ENCODE measurements around the gene ATXN2. TPM values are rescaled to one million over a fixed set of nuclear protein-coding genes. Genes with fewer than 3 reads are reported as not detected.

The ATXN2 gene
- total and polyA plus RNA-seq, 2 of the 4 experiments (the other 2 are of a cell fraction), result 12.4 to 66.5 TPM

- H2AFZ ChIP-seq (replicated peaks; ENCODE audit: low read length, poor library complexity), result no peak overlapping the region
- BruUV-seq (replicated peaks), result no TSS peak
- intact Hi-C loops (cut with micrococcal nuclease), result no loop called here
- DNase-seq (peak; percentile 49), ATAC-seq (ENCODE audit: low read depth) (peak; percentile 73)
- no peak overlapping the region for H3K23ac ChIP-seq (ENCODE audit: low read depth, low read length)
- H3K36me3 ChIP-seq (ENCODE audit: control insufficient read depth, insufficient read depth, low read length), result peaks cover 55% of the 10 kb centered on the region
- CTCF ChIA-PET, result interaction anchor here (1.5 kb wide), 1 partner anchor 92 kb away, joined by 9 read pairs; no protein-coding TSS in a partner anchor
- no peak overlapping the region for H4K5ac ChIP-seq (ENCODE audit: low read depth, low read length)
- H3K9ac ChIP-seq (ENCODE audit: low read depth, low read length), result no peak overlapping the region
- no CpG with 5 or more reads among the region's 4 CpGs for WGBS, 2 experiments (ENCODE audit: extremely low coverage in 2 of 2, insufficient read length in 1 of 2)
- no peak overlapping the region for H3K18ac ChIP-seq (ENCODE audit: low read depth, low read length)
- H2BK15ac ChIP-seq (ENCODE audit: low read depth, low read length), result no peak overlapping the region
- peak overlapping the region; percentile 67 for H2BK5ac ChIP-seq (ENCODE audit: low read depth, low read length, poor library complexity, severe bottlenecking)
- no peak overlapping the region for H2AK9ac ChIP-seq (replicated peaks; ENCODE audit: low read depth, low read length, poor library complexity)
- H3K27ac ChIP-seq (ENCODE audit: insufficient read depth, low read length), result peak overlapping the region; percentile 66; the same call in 1 of the 2 replicates
- H4K91ac ChIP-seq (ENCODE audit: insufficient read depth, low read depth, low read length), result no peak overlapping the region
- in situ Hi-C loops (cut with MboI; ENCODE audit: low sequenced_read_pairs), result no loop called here
- TF ChIP-seq MXI1 (IDR thresholded peaks at IDR 0.05; ENCODE audit: borderline replicate concordance, low read depth, low read length) (no peak), FOS (IDR thresholded peaks at IDR 0.05; ENCODE audit: low read depth, low read length) (no peak), RCOR1 (IDR thresholded peaks at IDR 0.05; ENCODE audit: insufficient replicate concordance, low read length) (no peak), MAZ (IDR thresholded peaks at IDR 0.05; ENCODE audit: borderline replicate concordance, low read depth, low read length) (no peak), CEBPB (IDR thresholded peaks at IDR 0.05; ENCODE audit: low read depth, low read length) (no peak), CTCF (conservative IDR thresholded peaks at IDR 0.05; ENCODE audit: low read depth, low read length) (no peak), BHLHE40 (IDR thresholded peaks at IDR 0.05; ENCODE audit: low read depth, low read length) (no peak), POLR2A (IDR thresholded peaks at IDR 0.05; ENCODE audit: low read depth, low read length) (no peak), NFE2L2 (IDR thresholded peaks at IDR 0.05; ENCODE audit: low read depth, low read length) (no peak), RFX5 (IDR thresholded peaks at IDR 0.05; ENCODE audit: low read depth, low read length) (no peak), ELK1 (IDR thresholded peaks at IDR 0.05; ENCODE audit: borderline replicate concordance, low read depth, low read length) (no peak), CHD1 (IDR thresholded peaks at IDR 0.05; ENCODE audit: low read depth, low read length) (no peak), SMC3 (IDR thresholded peaks at IDR 0.05; ENCODE audit: low read depth, low read length) (no peak), MAFK (IDR thresholded peaks at IDR 0.05; ENCODE audit: low read depth, low read length) (no peak), RAD21 (IDR thresholded peaks at IDR 0.05; ENCODE audit: low read length) (no peak)
- TF ChIP-seq, protein P1, sequence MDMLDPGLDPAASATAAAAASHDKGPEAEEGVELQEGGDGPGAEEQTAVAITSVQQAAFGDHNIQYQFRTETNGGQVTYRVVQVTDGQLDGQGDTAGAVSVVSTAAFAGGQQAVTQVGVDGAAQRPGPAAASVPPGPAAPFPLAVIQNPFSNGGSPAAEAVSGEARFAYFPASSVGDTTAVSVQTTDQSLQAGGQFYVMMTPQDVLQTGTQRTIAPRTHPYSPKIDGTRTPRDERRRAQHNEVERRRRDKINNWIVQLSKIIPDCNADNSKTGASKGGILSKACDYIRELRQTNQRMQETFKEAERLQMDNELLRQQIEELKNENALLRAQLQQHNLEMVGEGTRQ (IDR thresholded peaks at IDR 0.05; ENCODE audit: low read depth, low read length), result no peak
- peaks cover 7% of the 10 kb centered on the region for H3K4me1 ChIP-seq (ENCODE audit: control insufficient read depth, insufficient read depth, low read length)
- H3K56ac ChIP-seq (ENCODE audit: extremely low read depth, insufficient read depth, low read length), result no peak overlapping the region
- peak overlapping the region in 1 of 2 experiments; percentile 60; a peak in 1 of 4 replicates for H4K8ac ChIP-seq (ENCODE audit: low read depth in 2 of 2, low read length in 2 of 2)
- H3K14ac ChIP-seq (replicated peaks; ENCODE audit: low read depth, low read length), result no peak overlapping the region
- POLR2A ChIA-PET (ENCODE audit: unreplicated experiment), result interaction anchor here (0.6 kb wide), 1 partner anchor 9 kb away, joined by 3 read pairs; no protein-coding TSS in a partner anchor
- no peak overlapping the region for H3K4me2 ChIP-seq (ENCODE audit: low read depth, low read length)
- H2AK5ac ChIP-seq (ENCODE audit: low read depth, low read length), result no peak overlapping the region
- no peak overlapping the region for H3K4me3 ChIP-seq (ENCODE audit: insufficient read depth, low read depth, low read length)
- dilution Hi-C loops (cut with HindIII; ENCODE audit: low sequenced_read_pairs, unreplicated experiment), result no loop called here
- no peaks in the 10 kb centered on the region for H3K27me3 ChIP-seq (ENCODE audit: control insufficient read depth, insufficient read depth, low read length)
- peaks cover 12% of the 10 kb centered on the region for H4K20me1 ChIP-seq (ENCODE audit: insufficient read depth, low read length)
- H3K9me3 ChIP-seq (ENCODE audit: control insufficient read depth, insufficient read depth, low read length), result no peaks in the 10 kb centered on the region
- peaks cover 4% of the 10 kb centered on the region for H3K9me1 ChIP-seq (ENCODE audit: insufficient read depth, low read length)
- H3K4ac ChIP-seq (ENCODE audit: low read depth, low read length), result no peak overlapping the region
- H3K79me1 ChIP-seq (ENCODE audit: low read depth in 1 of 2, low read length in 2 of 2), result peaks cover 41 to 50% of the 10 kb centered on the region in 2 experiments
- H2BK120ac ChIP-seq (ENCODE audit: low read depth, low read length), result no peak overlapping the region
- no peak overlapping the region for H2BK20ac ChIP-seq (ENCODE audit: low read depth, low read length)
Measured at GRCh38 chr12:111488271-111488670, 110.8 kb downstream of the ATXN2 start.
